Activated T-cell treated with anti-CD3 and anti-CD28 coated beads, Interleukin-2, amount 50 U/mL, for 4 hours (primary cell): ENCODE results near the gene PSMA4. TPM values are rescaled to one million over a fixed set of nuclear protein-coding genes. Genes with fewer than 3 reads are reported as not detected.

ENCODE experiments used
- ATAC-seq, 2 donors: fragments of 200-7000 bp; cut with Tn5 transposase; one replicate each; pipeline ENCODE4 v1.10.0; 2021
- DNase-seq: peaks from one replicate; pipeline ENCODE4 v3.0.0-alpha.2; 2020
- H3K27me3 Mint-ChIP-seq: one replicate; pipeline ENCODE4 v1.8.0; 2021; ENCODE audit warnings: low read depth, mixed read lengths
- H3K36me3 Mint-ChIP-seq: one replicate; pipeline ENCODE4 v1.8.0; 2022; ENCODE audit warnings: mixed read lengths; ENCODE audit not compliant: insufficient read depth
- H3K4me1 Mint-ChIP-seq: one replicate; pipeline ENCODE4 v1.8.0; 2021; ENCODE audit warnings: low read depth, mixed read lengths
- H3K4me3 Mint-ChIP-seq: one replicate; pipeline ENCODE4 v1.8.0; 2021; ENCODE audit warnings: mild to moderate bottlenecking, moderate library complexity, mixed read lengths
- H3K9me3 Mint-ChIP-seq: one replicate; pipeline ENCODE4 v1.8.0; 2021; ENCODE audit warnings: mixed read lengths
- total RNA-seq, 3 donors: library from RNA; stranded (reverse); gene quantifications; one replicate each; pipeline ENCODE4 v1.2.1, GENCODE V29; 2021

The PSMA4 gene
- total RNA-seq, 3 donors from 2014 or later, result 284 to 302 (median 293) TPM

DNA sequence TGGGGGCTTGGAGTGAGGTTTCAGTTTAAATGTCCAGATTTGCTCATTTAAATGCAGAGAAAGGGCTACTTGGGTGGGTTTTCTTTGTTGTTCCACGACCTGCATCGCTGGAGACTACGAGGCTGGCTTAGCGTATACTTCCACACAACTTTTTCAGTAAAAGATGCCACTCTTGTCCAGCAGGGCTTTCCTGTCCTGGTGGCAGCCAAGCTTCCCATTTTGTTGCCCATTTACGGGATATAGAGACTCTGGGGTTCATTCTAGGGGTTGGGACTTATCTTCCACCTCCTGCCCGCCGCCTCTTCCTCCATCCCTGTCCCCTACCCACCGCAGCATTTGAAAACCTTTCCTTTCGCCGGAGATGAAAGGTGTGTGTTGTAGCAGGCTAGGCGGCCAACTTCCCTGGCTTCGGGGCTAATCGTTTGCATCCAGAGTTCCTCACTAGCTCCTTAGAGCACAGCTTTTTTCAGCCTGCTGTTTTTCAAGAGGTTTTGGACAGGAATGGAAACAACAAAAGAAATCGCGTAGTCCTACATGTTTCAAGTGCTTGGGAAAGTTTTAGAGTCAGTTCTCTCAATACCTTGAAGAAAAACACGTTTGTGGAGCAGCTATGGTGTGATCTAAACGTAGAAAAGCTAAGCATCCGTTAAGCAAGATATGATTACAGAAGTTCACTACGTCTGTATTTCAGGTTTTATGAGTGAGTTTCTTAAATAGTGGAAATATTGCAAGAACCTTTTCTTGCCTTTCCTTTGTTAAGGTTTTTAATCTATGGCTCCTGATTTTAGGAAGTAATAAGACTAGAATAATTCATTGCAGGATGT, 25.9 kb downstream of the PSMA4 start:
- peak; percentile 22 to 25 for ATAC-seq
- H3K9me3 Mint-ChIP-seq, result no peaks in the 10 kb centered on the region

DNA sequence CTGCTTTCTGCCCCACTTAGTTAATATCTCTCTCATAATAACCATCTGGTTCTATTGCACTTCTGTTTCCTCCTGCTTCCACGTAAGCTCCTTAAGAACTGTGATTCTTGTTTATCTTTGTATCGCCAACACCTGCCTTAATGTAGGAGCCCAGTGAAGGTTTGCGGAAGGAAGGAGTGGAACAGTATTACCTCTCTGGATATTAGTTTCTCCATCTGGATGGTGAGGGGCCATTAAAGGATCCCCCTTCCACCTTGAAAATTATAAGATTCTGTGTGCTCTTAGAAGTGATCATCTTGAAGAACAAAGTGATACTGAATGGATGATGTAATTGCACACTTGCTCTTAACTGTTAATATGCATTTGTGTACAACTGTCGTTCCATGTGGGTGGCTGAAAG, 27.3 kb downstream of the PSMA4 start:
- Mint-ChIP-seq H3K4me1 (peaks cover 19% of the 10 kb centered on the region), H3K9me3 (no peaks in the 10 kb centered on the region), H3K4me3 (no peak overlapping the region), H3K27me3 (peaks cover 15% of the 10 kb centered on the region), H3K36me3 (no peaks in the 10 kb centered on the region)
- ATAC-seq, result no peak
- no peak for DNase-seq

More for the DNA sequence above, 25.9 kb downstream of the PSMA4 start:
- DNase-seq, result no peak
- H3K4me1 Mint-ChIP-seq, result peaks cover 19% of the 10 kb centered on the region
- H3K27me3 Mint-ChIP-seq, result peaks cover 17% of the 10 kb centered on the region
- H3K36me3 Mint-ChIP-seq, result no peaks in the 10 kb centered on the region
- H3K4me3 Mint-ChIP-seq, result peak overlapping the region; percentile 78

DNA sequence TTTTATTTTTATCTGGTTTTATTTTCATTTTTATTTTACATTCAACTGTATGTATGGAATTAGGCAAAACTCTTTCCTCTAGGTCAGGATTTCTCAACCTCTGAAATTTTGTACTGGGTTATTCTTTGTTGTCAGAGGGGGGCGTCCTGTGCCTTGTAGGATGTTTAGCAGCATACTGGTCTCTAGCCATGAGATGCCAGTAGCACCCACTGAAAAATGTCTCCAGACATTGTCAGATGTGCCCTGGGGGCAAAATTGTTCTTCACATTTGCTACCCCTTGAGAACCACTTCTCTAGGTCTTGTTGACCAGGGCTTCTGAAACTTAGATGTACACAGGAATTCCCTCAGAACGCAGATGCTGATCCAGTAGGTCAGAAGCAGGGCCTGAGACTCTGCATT, 30.5 kb downstream of the PSMA4 start:
- peaks cover 7% of the 10 kb centered on the region for H3K4me1 Mint-ChIP-seq
- no peak overlapping the region for H3K4me3 Mint-ChIP-seq
- ATAC-seq (no peak), DNase-seq (no peak)
- H3K9me3 Mint-ChIP-seq, result no peaks in the 10 kb centered on the region
- H3K27me3 Mint-ChIP-seq, result peaks cover 13% of the 10 kb centered on the region
- no peaks in the 10 kb centered on the region for H3K36me3 Mint-ChIP-seq

DNA sequence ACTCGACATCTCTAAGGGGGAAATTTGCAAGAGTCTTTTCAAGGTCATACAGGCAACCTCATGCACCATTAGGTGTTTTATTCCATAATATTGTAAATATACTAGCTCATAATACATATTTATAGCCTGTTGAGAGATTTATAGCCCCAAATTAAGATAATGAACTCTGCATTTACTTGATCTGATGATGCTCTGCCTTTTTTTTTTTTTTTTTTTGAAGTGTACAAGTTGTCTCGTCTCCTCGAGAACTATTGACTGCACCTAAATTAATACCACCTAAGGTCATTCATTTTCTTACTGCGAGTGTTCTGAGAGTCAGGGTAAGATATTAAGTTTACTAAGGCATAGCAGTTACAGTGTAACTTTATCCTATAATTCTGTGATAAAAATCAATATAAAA, 31.1 kb downstream of the PSMA4 start:
- peaks cover 2% of the 10 kb centered on the region for H3K4me1 Mint-ChIP-seq
- DNase-seq (no peak), ATAC-seq (no peak)
- peaks cover 9% of the 10 kb centered on the region for H3K27me3 Mint-ChIP-seq
- no peaks in the 10 kb centered on the region for H3K9me3 Mint-ChIP-seq
- no peak overlapping the region for H3K4me3 Mint-ChIP-seq
- H3K36me3 Mint-ChIP-seq, result no peaks in the 10 kb centered on the region

DNA sequence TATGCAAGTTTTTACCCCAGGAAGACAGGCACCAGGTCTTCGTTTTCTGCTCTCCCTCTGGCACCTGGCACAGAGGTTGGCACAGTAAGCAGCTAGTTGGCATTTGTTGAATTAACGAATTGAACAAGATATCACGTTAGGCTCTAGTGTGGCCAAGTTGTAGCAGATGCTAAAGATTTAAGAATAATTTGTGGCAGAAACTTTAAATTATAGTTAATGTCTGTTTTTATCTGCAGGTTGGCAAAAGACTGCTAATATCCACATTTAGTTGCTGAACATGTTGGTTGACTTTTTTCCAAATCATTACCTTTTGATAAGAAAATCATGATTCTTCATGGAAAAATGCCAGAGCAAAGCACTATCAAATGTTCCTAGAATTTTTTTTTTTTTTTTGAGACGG, 33.2 kb downstream of the PSMA4 start:
- DNase-seq (no peak), ATAC-seq (no peak)
- H3K9me3 Mint-ChIP-seq, result no peaks in the 10 kb centered on the region
- H3K27me3 Mint-ChIP-seq, result no peaks in the 10 kb centered on the region
- H3K4me1 Mint-ChIP-seq, result no peaks in the 10 kb centered on the region
- no peaks in the 10 kb centered on the region for H3K36me3 Mint-ChIP-seq
- H3K4me3 Mint-ChIP-seq, result no peak overlapping the region

DNA sequence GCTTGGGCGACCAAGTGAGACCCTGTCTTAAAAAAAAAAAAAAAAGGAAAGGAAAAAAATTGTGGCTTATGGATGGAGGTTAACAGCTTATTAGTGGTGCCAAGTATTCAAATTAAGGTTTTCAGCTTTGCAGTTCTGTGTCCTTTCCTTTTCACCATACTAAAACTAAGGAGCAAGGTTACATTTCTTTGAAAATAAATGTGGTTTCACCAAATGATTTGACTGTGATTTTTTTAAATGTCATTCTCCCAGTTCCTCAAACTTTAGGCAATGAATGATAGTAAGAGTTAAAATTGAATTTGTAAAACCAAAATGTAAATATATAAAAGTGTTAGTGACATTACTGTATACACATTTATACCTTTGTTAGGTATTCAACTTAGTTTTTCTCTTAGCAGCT, 34.7 kb downstream of the PSMA4 start:
- DNase-seq, result no peak
- Mint-ChIP-seq H3K9me3 (no peaks in the 10 kb centered on the region), H3K4me3 (no peak overlapping the region), H3K36me3 (no peaks in the 10 kb centered on the region), H3K4me1 (no peaks in the 10 kb centered on the region), H3K27me3 (no peaks in the 10 kb centered on the region)
- no peak for ATAC-seq

DNA sequence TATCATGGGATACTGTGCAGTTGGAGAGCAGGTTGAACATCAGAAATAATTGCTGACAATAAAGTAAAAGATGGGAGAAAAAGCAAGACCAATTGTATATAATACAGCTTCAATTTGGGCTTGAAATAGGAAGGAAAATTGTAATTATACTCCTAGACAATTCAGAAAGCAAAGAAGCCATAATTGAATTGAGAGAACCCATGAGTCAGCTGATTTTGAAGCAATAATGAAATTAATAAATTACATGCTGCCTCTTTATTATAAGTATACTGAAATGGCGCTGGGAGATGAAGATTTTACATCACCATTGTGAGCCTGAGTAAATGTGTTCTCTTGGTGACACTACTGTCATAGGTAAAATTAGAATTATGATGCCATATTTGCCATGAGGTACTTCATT, 57.3 kb downstream of the PSMA4 start:
- H3K27me3 Mint-ChIP-seq, result peaks cover 4% of the 10 kb centered on the region
- DNase-seq, result no peak
- no peak for ATAC-seq
- H3K4me3 Mint-ChIP-seq, result no peak overlapping the region
- no peaks in the 10 kb centered on the region for H3K4me1 Mint-ChIP-seq
- H3K36me3 Mint-ChIP-seq, result no peaks in the 10 kb centered on the region
- no peaks in the 10 kb centered on the region for H3K9me3 Mint-ChIP-seq

DNA sequence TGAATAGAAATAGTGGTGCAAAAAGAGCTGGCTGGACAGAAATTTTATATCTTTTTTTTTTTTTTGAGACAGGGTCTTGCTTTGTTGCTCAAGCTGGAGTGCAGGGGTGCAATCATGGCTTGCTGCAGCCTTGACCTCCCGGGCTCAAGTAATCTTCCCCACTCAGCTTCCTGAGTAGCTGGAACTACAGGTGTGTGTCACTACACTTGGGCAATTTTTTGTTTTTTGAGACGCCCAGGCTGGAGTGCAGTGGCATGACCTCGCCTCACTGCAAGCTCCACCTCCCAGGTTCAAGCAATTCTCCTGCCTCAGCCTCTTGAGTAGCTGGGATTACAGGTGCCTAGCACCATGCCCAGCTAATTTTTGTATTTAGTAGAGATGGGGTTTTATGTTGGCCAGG, 58.1 kb downstream of the PSMA4 start:
- ATAC-seq (no peak), DNase-seq (no peak)
- Mint-ChIP-seq H3K4me1 (no peaks in the 10 kb centered on the region), H3K9me3 (no peaks in the 10 kb centered on the region), H3K27me3 (peaks cover 10% of the 10 kb centered on the region), H3K36me3 (no peaks in the 10 kb centered on the region), H3K4me3 (no peak overlapping the region)

DNA sequence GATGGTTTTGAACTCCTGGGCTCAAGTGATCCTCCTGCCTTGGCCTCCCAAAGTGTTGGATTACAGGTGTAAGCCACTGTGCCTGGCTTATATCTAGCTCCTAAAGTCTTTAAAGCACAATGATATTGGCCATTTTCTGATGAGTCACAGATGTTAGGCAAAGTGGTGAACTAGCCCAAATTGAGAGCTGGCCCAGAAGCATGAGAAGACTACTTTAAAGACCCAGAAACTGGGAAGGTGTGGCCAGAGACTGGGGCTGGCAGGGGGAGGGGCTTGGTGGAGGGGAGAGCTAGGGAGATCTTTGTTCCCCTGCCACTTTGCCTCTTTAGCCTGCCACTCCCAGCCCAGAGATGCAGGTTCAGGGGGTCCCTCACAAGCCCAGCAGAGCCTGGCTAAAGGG, 58.9 kb downstream of the PSMA4 start:
- Mint-ChIP-seq H3K36me3 (no peaks in the 10 kb centered on the region), H3K4me1 (no peaks in the 10 kb centered on the region), H3K9me3 (no peaks in the 10 kb centered on the region), H3K27me3 (peaks cover 18% of the 10 kb centered on the region), H3K4me3 (no peak overlapping the region)
- no peak for DNase-seq
- ATAC-seq, result no peak

Other genes with a start within 250 kb of the PSMA4 start
- 10 to 100 TPM; 52.8 to 54.5 (median 53.6) TPM for gene SKIC8, start 240.8 kb upstream of the PSMA4 start, total RNA-seq
- gene CRABP1, start 200.1 kb upstream of the PSMA4 start, total RNA-seq, result not detected
- gene IREB2, start 102.2 kb upstream of the PSMA4 start, total RNA-seq, result 10 to 100 TPM; 56.1 to 72.7 (median 64.1) TPM
- 1 to 10 TPM in 1 of 3 donors, under 1 TPM in 2; 0.58 to 1.2 (median 0.76) TPM for gene HYKK, start 32.9 kb upstream of the PSMA4 start, total RNA-seq
- 1 to 10 TPM; 5.2 to 5.6 (median 5.5) TPM for gene CHRNA5, start 25.1 kb downstream of the PSMA4 start, total RNA-seq
- not detected for gene CHRNA3, start 80.6 kb downstream of the PSMA4 start, total RNA-seq
- gene CHRNB4, start 100.8 kb downstream of the PSMA4 start, total RNA-seq, result not detected